ENCODE measurements around the gene NSUN4. TPM values are rescaled to one million over a fixed set of nuclear protein-coding genes. Genes with fewer than 3 reads are reported as not detected.

NSUN4 gene
- total RNA-seq, 1 experiment from 2014 or later, result 23.6 TPM

DNA sequence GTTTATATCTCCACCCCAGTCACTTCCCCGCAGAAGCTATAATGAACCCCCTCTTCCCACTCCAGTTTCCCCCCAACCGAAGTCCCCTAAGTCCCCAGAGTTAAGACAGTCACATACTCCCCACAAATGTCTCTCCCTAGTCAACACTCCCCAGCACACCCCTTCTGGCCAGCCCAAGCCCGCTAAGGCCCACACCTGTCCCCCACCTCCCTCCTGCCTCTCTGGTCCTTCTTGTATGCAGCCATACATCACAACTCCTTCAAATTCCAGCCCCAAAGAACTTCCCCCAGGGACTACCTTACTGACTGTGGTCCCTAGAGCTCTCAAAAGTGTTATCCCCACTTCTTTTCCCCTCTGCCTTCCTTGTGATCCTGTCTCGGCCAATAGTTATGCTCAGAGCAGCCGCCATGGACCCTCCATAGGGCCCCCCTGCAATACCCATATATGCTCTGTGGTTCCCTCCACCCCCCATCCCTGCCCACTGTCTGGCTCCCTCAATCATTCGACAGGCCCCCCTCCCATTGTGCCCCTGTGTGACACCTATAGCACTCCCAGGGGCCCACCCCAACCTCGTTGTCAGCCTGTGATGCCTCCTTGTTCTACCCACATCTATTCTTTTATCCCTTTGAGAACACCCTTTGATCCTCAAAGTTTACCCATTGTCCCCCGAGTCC lies 2.2 kb downstream of the NSUN4 start:
- ATAC-seq, result no peak
- peaks cover 5% of the 10 kb centered on the region; the same call in 1 of the 2 replicates for H3K4me1 ChIP-seq (ENCODE audit: control insufficient read depth, insufficient read depth, low read length)
- no peaks in the 10 kb centered on the region; the same call in none of the 2 replicates for H3K36me3 ChIP-seq (ENCODE audit: control insufficient read depth, insufficient read depth, low read length)
- H3K9me3 ChIP-seq (ENCODE audit: control insufficient read depth, insufficient read depth, low read depth, low read length), result no peaks in the 10 kb centered on the region
- POLR2A ChIA-PET, result no interaction called here
- no peak for DNase-seq (ENCODE audit: low read depth, low spot score)
- H3K27ac ChIP-seq (ENCODE audit: low read length), result no peak overlapping the region
- CTCF ChIA-PET, result no interaction called here
- in situ Hi-C loops (cut with HindIII; ENCODE audit: low pct_unique_long_range_greater_than_20kb, low sequenced_read_pairs), result no loop called here
- TF ChIP-seq SIN3A (IDR thresholded peaks at IDR 0.05; ENCODE audit: borderline replicate concordance, insufficient read depth, low read depth, low read length) (no peak), POLR2AphosphoS5 (IDR thresholded peaks at IDR 0.05; ENCODE audit: low read depth, low read length) (no peak), TCF7L2 (IDR thresholded peaks at IDR 0.05; ENCODE audit: low read depth, low read length) (no peak)
- TF ChIP-seq, protein P1, sequence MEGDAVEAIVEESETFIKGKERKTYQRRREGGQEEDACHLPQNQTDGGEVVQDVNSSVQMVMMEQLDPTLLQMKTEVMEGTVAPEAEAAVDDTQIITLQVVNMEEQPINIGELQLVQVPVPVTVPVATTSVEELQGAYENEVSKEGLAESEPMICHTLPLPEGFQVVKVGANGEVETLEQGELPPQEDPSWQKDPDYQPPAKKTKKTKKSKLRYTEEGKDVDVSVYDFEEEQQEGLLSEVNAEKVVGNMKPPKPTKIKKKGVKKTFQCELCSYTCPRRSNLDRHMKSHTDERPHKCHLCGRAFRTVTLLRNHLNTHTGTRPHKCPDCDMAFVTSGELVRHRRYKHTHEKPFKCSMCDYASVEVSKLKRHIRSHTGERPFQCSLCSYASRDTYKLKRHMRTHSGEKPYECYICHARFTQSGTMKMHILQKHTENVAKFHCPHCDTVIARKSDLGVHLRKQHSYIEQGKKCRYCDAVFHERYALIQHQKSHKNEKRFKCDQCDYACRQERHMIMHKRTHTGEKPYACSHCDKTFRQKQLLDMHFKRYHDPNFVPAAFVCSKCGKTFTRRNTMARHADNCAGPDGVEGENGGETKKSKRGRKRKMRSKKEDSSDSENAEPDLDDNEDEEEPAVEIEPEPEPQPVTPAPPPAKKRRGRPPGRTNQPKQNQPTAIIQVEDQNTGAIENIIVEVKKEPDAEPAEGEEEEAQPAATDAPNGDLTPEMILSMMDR (IDR thresholded peaks at IDR 0.05), result no peak
- TF ChIP-seq, protein P2, sequence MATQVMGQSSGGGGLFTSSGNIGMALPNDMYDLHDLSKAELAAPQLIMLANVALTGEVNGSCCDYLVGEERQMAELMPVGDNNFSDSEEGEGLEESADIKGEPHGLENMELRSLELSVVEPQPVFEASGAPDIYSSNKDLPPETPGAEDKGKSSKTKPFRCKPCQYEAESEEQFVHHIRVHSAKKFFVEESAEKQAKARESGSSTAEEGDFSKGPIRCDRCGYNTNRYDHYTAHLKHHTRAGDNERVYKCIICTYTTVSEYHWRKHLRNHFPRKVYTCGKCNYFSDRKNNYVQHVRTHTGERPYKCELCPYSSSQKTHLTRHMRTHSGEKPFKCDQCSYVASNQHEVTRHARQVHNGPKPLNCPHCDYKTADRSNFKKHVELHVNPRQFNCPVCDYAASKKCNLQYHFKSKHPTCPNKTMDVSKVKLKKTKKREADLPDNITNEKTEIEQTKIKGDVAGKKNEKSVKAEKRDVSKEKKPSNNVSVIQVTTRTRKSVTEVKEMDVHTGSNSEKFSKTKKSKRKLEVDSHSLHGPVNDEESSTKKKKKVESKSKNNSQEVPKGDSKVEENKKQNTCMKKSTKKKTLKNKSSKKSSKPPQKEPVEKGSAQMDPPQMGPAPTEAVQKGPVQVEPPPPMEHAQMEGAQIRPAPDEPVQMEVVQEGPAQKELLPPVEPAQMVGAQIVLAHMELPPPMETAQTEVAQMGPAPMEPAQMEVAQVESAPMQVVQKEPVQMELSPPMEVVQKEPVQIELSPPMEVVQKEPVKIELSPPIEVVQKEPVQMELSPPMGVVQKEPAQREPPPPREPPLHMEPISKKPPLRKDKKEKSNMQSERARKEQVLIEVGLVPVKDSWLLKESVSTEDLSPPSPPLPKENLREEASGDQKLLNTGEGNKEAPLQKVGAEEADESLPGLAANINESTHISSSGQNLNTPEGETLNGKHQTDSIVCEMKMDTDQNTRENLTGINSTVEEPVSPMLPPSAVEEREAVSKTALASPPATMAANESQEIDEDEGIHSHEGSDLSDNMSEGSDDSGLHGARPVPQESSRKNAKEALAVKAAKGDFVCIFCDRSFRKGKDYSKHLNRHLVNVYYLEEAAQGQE (IDR thresholded peaks at IDR 0.05; ENCODE audit: insufficient read depth in 1 of 2, low read depth in 2 of 2, low read length in 1 of 2), result no peak
- no peak overlapping the region for H3K4me3 ChIP-seq (ENCODE audit: low read depth in 2 of 2, low read length in 2 of 2)
- no peaks in the 10 kb centered on the region for H3K27me3 ChIP-seq (ENCODE audit: control insufficient read depth, insufficient read depth, low read length)
- no TSS peak for BruUV-seq (replicated peaks)
- intact Hi-C loops (cut with micrococcal nuclease; ENCODE audit: unreplicated experiment), result no loop called here

DNA sequence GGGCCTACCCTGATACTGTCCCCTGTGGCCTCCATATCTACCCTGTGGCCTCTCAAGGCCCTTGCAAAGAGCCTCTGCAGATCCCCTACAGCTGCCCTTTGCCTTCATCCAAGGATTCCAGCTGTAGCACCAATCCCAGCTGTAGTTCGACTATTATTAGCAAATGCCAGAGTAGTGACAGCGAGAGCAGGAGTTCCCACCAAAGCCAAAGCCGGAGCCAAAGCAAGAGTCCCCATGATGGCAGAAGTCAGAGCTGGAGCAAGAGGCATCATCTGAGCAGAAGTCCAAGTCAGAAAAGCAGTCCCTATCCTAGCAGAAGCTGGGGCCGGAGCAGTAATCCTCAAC lies 2.7 kb downstream of the NSUN4 start:
- ChIA-PET POLR2A (no interaction called here), CTCF (interaction anchor here (0.6 kb wide), 1 partner anchor 10 kb away, joined by 3 read pairs; no protein-coding TSS in a partner anchor)
- in situ Hi-C loops (cut with HindIII; ENCODE audit: low pct_unique_long_range_greater_than_20kb, low sequenced_read_pairs), result no loop called here
- Histone ChIP-seq H3K4me3 (ENCODE audit: low read depth in 2 of 2, low read length in 2 of 2) (no peak overlapping the region), H3K9me3 (ENCODE audit: control insufficient read depth, insufficient read depth, low read depth, low read length) (no peaks in the 10 kb centered on the region), H3K36me3 (ENCODE audit: control insufficient read depth, insufficient read depth, low read length) (no peaks in the 10 kb centered on the region; the same call in none of the 2 replicates), H3K4me1 (ENCODE audit: control insufficient read depth, insufficient read depth, low read length) (peaks cover 5% of the 10 kb centered on the region; the same call in 1 of the 2 replicates), H3K27ac (ENCODE audit: low read length) (no peak overlapping the region), H3K27me3 (ENCODE audit: control insufficient read depth, insufficient read depth, low read length) (no peaks in the 10 kb centered on the region)
- TF ChIP-seq POLR2AphosphoS5 (IDR thresholded peaks at IDR 0.05; ENCODE audit: low read depth, low read length) (no peak), SIN3A (IDR thresholded peaks at IDR 0.05; ENCODE audit: borderline replicate concordance, insufficient read depth, low read depth, low read length) (no peak), TCF7L2 (IDR thresholded peaks at IDR 0.05; ENCODE audit: low read depth, low read length) (no peak)
- TF ChIP-seq, protein P1 (IDR thresholded peaks at IDR 0.05), result no peak
- TF ChIP-seq, protein P2 (IDR thresholded peaks at IDR 0.05; ENCODE audit: insufficient read depth in 1 of 2, low read depth in 2 of 2, low read length in 1 of 2), result no peak
- intact Hi-C loops (cut with micrococcal nuclease; ENCODE audit: unreplicated experiment), result no loop called here
- DNase-seq (ENCODE audit: low read depth, low spot score) (no peak), ATAC-seq (no peak)
- no TSS peak for BruUV-seq (replicated peaks)
